ENCODE data around the gene CD79A. TPM values are rescaled to one million over a fixed set of nuclear protein-coding genes. Genes with fewer than 3 reads are reported as not detected.

The CD79A gene
- total and polyA plus RNA-seq, 2 donors (not counting 1 experiment from before 2014, with no cell fraction given), result 0.07 to 0.17 TPM

DNA sequence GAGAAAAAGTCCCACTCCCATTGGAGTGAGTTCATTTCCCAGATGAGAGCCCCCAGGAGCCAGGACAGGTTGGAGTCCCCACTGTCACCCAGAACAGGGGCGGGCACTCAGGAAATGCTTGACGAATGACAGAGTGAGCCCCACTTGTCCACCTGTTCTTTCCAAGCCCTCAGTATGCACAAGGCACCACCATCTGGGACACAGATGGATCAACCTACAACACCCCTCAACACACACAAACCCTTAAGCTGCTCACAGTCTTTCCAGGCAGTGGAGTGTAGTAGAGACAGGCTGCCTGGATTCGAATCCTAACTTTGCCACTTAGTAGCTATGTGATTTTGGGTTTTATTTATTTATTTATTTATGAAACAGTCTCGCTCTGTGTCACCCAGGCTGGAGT is 13.9 kb downstream of the CD79A start:
- H3K79me2 ChIP-seq (ENCODE audit: control insufficient read depth, insufficient read depth, low read length), result peaks cover 17% of the 10 kb centered on the region

GRCh38 chr19:41892173-41892902 is 15.3 kb downstream of the CD79A start:
- Histone ChIP-seq H3K9me3 (ENCODE audit: control insufficient read depth, insufficient read depth, low read depth, low read length) (no peaks in the 10 kb centered on the region), H3K4me2 (ENCODE audit: extremely low read depth, insufficient read depth, low read length) (no peak overlapping the region), H3K4me3 (replicated peaks in 1 of 4; ENCODE audit: control extremely low read depth in 1 of 4, insufficient read depth in 1 of 4, low read depth in 3 of 4, low read length in 4 of 4) (no peak overlapping the region), H3K36me3 (ENCODE audit: control insufficient read depth, insufficient read depth, low read length) (peaks cover 39% of the 10 kb centered on the region), H3K79me2 (ENCODE audit: control insufficient read depth, insufficient read depth, low read length) (peaks cover 3% of the 10 kb centered on the region), H4K20me1 (ENCODE audit: control insufficient read depth, extremely low read depth, insufficient read depth, low read length) (no peaks in the 10 kb centered on the region), H3K9ac (ENCODE audit: insufficient read depth, low read length) (no peak overlapping the region), H3K4me1 (ENCODE audit: control insufficient read depth, extremely low read depth, insufficient read depth, low read length) (peaks cover under 1% of the 10 kb centered on the region), H3K27ac (ENCODE audit: insufficient read depth, low read length) (no peak overlapping the region), H2AFZ (ENCODE audit: low read length) (no peak overlapping the region), H3K27me3 (ENCODE audit: control insufficient read depth, insufficient read depth, low read length) (no peaks in the 10 kb centered on the region)
- no peak for DNase-seq (ENCODE audit: low read depth in 2 of 2)
- TF ChIP-seq EZH2 (IDR thresholded peaks at IDR 0.05; ENCODE audit: low read length, missing control alignments) (no peak), CTCF (conservative IDR thresholded peaks at IDR 0.05 in 1 of 2, IDR thresholded peaks at IDR 0.05 in 1 of 2; ENCODE audit: low read depth in 1 of 2, low read length in 2 of 2) (no peak)

More for the DNA sequence above, 13.9 kb downstream of the CD79A start:
- no peak overlapping the region for H3K4me2 ChIP-seq (ENCODE audit: extremely low read depth, insufficient read depth, low read length)
- H3K9ac ChIP-seq (ENCODE audit: insufficient read depth, low read length), result no peak overlapping the region
- H3K36me3 ChIP-seq (ENCODE audit: control insufficient read depth, insufficient read depth, low read length), result peaks cover 35% of the 10 kb centered on the region
- no peak overlapping the region for H2AFZ ChIP-seq (ENCODE audit: low read length)
- H3K27me3 ChIP-seq (ENCODE audit: control insufficient read depth, insufficient read depth, low read length), result no peaks in the 10 kb centered on the region
- H3K4me1 ChIP-seq (ENCODE audit: control insufficient read depth, extremely low read depth, insufficient read depth, low read length), result peaks cover 4% of the 10 kb centered on the region
- TF ChIP-seq EZH2 (IDR thresholded peaks at IDR 0.05; ENCODE audit: low read length, missing control alignments) (no peak), CTCF (conservative IDR thresholded peaks at IDR 0.05 in 1 of 2, IDR thresholded peaks at IDR 0.05 in 1 of 2; ENCODE audit: low read depth in 1 of 2, low read length in 2 of 2) (no peak)
- H3K4me3 ChIP-seq (replicated peaks in 1 of 4; ENCODE audit: control extremely low read depth in 1 of 4, insufficient read depth in 1 of 4, low read depth in 3 of 4, low read length in 4 of 4), result no peak overlapping the region
- H3K9me3 ChIP-seq (ENCODE audit: control insufficient read depth, insufficient read depth, low read depth, low read length), result no peaks in the 10 kb centered on the region
- H4K20me1 ChIP-seq (ENCODE audit: control insufficient read depth, extremely low read depth, insufficient read depth, low read length), result no peaks in the 10 kb centered on the region
- H3K27ac ChIP-seq (ENCODE audit: insufficient read depth, low read length), result no peak overlapping the region
- DNase-seq (ENCODE audit: low read depth in 2 of 2), result no peak

- H3K4me2 ChIP-seq (ENCODE audit: extremely low read depth, insufficient read depth, low read length), result no peak overlapping the region
- H3K9me3 ChIP-seq (ENCODE audit: control insufficient read depth, insufficient read depth, low read depth, low read length), result no peaks in the 10 kb centered on the region
- no peak for DNase-seq (ENCODE audit: low read depth in 2 of 2)
- no peak overlapping the region for H2AFZ ChIP-seq (ENCODE audit: low read length)
- H3K36me3 ChIP-seq (ENCODE audit: control insufficient read depth, insufficient read depth, low read length), result peaks cover 39% of the 10 kb centered on the region
- H3K27me3 ChIP-seq (ENCODE audit: control insufficient read depth, insufficient read depth, low read length), result no peaks in the 10 kb centered on the region
- TF ChIP-seq CTCF (conservative IDR thresholded peaks at IDR 0.05 in 1 of 2, IDR thresholded peaks at IDR 0.05 in 1 of 2; ENCODE audit: low read depth in 1 of 2, low read length in 2 of 2), result peak in 1 of 2 donors; percentile 11
- TF ChIP-seq EZH2 (IDR thresholded peaks at IDR 0.05; ENCODE audit: low read length, missing control alignments), result no peak
- no peak overlapping the region for H3K9ac ChIP-seq (ENCODE audit: insufficient read depth, low read length)
- H3K4me3 ChIP-seq (replicated peaks in 1 of 4; ENCODE audit: control extremely low read depth in 1 of 4, insufficient read depth in 1 of 4, low read depth in 3 of 4, low read length in 4 of 4), result no peak overlapping the region
- H3K27ac ChIP-seq (ENCODE audit: insufficient read depth, low read length), result no peak overlapping the region
- H3K79me2 ChIP-seq (ENCODE audit: control insufficient read depth, insufficient read depth, low read length), result no peaks in the 10 kb centered on the region
- no peaks in the 10 kb centered on the region for H4K20me1 ChIP-seq (ENCODE audit: control insufficient read depth, extremely low read depth, insufficient read depth, low read length)
- no peaks in the 10 kb centered on the region for H3K4me1 ChIP-seq (ENCODE audit: control insufficient read depth, extremely low read depth, insufficient read depth, low read length)
These were observed 16.8 kb downstream of the CD79A start for GRCh38 chr19:41893899-41894298.
